Neural progenitor cell (in vitro differentiated cells): ENCODE data around the gene OLR1.

Source experiments
- CTCF ChIP-seq: fragments of 200-600 bp; sonication (generic); IDR thresholded peaks from 2 replicates; pipeline ENCODE4 v1.5.1; 2017; ENCODE audit warnings: antibody characterized with exemption, mild to moderate bottlenecking
- EZH2 ChIP-seq: fragments of 200-600 bp; sonication (generic); IDR thresholded peaks from 2 replicates; pipeline ENCODE4 v1.6.1; 2017; ENCODE audit warnings: antibody characterized with exemption, mild to moderate bottlenecking, moderate library complexity
- EZH2phosphoT487 ChIP-seq: fragments of 200-600 bp; sonication (generic); IDR thresholded peaks from 2 replicates; pipeline ENCODE4 v1.6.1; 2017; ENCODE audit warnings: antibody characterized with exemption

- TF ChIP-seq CTCF (no peak), EZH2phosphoT487 (no peak), EZH2 (no peak)
Observed at GRCh38 chr12:10186299-10186698, 14.4 kb upstream of the OLR1 start.
